Measurements from ENCODE around the gene ENTREP1.
A peak's percentile ranks its signal among the peaks of the same experiment; 100 is the strongest.

Gene ENTREP1

DNA sequence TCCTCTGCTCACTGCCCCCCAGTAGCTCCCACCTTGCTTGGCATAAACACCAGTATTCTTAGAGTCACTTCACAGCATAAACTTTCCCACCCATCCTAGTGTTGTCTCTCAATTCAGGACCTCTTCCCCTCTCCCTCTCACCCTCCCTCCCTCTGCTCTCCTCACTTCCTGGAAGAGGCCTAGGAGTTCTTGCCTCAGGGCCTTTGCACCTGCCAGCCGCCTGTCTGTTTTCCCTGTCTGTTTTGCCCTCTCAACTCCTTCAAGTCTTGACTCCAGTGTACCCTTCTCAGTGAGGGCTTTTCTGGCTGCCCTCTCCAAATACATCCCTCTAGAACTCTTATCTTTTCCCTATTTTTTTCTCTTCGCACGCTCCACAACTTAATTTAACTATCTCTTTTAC lies 86.2 kb downstream of the ENTREP1 start:
- Mint-ChIP-seq H3K4me3 (no peak overlapping the region), H3K27me3 (ENCODE audit: low read depth, poor library complexity) (peaks cover 15% of the 10 kb centered on the region), H3K4me1 (peaks cover 6% of the 10 kb centered on the region), H3K36me3 (ENCODE audit: low read depth) (no peaks in the 10 kb centered on the region), H3K27ac (no peak overlapping the region), H3K9me3 (no peaks in the 10 kb centered on the region)
- no peak for DNase-seq
- TF ChIP-seq, protein P1, sequence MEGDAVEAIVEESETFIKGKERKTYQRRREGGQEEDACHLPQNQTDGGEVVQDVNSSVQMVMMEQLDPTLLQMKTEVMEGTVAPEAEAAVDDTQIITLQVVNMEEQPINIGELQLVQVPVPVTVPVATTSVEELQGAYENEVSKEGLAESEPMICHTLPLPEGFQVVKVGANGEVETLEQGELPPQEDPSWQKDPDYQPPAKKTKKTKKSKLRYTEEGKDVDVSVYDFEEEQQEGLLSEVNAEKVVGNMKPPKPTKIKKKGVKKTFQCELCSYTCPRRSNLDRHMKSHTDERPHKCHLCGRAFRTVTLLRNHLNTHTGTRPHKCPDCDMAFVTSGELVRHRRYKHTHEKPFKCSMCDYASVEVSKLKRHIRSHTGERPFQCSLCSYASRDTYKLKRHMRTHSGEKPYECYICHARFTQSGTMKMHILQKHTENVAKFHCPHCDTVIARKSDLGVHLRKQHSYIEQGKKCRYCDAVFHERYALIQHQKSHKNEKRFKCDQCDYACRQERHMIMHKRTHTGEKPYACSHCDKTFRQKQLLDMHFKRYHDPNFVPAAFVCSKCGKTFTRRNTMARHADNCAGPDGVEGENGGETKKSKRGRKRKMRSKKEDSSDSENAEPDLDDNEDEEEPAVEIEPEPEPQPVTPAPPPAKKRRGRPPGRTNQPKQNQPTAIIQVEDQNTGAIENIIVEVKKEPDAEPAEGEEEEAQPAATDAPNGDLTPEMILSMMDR (IDR thresholded peaks at IDR 0.05), result no peak

DNA sequence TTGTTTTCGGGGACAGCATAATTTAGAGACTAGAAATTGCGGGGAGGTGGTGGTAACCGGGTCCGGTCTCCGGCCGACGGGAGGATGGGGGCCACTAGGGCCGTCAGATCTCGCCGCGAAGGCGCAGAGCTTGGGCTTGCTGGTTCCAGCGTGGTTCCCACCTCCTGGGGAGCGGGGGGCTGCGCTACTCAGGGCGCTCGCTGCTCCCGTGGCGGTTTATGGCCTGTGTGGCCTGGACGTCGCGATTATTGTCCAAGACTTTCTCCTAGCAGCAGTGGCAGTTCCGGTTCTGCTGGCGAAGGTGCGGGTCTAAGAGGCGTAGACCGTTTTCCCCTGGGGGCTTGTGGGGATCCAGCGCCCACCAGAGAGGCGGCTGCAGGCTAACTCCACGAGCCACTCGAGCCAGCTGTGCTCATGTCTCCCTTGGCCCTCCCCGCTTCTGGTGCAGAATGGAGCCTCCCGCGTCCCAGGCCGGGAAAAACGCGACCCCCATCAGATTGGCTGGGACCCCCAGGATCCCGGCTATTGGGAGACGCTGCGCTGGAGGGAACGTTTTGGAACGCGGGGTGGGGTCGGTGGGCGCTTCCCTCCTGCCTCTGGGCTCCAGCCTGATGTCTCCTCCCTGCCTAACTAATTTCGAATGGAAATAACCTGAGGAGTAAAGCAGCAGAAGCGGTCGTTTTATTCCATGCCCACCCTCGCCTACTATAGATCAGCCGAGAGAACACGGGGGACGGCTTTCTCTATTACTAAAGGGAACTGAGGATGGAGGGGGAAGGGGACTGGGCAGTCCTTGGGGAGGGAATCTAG lies 87.1 kb downstream of the ENTREP1 start:
- Mint-ChIP-seq H3K27ac (no peak overlapping the region), H3K4me3 (no peak overlapping the region), H3K36me3 (ENCODE audit: low read depth) (no peaks in the 10 kb centered on the region), H3K4me1 (peaks cover 6% of the 10 kb centered on the region), H3K27me3 (ENCODE audit: low read depth, poor library complexity) (peaks cover 15% of the 10 kb centered on the region), H3K9me3 (no peaks in the 10 kb centered on the region)
- no peak for DNase-seq
- TF ChIP-seq, protein P1 (IDR thresholded peaks at IDR 0.05), result no peak

DNA sequence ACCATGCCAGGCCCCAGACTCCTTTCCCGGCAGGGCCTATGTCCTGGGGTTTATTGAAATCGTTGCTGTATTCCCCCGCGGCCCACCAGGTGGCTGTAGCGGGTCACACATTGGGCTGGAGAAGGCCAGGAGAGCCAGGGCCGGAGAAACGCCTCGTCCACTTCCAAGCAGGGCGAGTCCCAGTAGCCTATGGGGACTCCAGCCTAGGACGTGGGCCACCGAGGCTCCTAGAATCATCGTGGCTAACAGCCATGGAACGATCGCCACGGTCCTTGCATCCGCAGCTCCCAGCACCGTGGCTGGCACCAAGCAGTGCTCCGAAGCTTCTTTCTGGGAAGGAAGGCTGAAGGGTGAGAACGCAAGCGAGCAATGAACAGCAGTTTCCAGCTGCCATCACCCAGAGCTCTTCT lies 87.7 kb downstream of the ENTREP1 start:
- H3K27me3 Mint-ChIP-seq (ENCODE audit: low read depth, poor library complexity), result peaks cover 15% of the 10 kb centered on the region
- no peak overlapping the region for H3K4me3 Mint-ChIP-seq
- peak; percentile 75 for DNase-seq
- H3K27ac Mint-ChIP-seq, result no peak overlapping the region
- H3K9me3 Mint-ChIP-seq, result no peaks in the 10 kb centered on the region
- peaks cover 6% of the 10 kb centered on the region for H3K4me1 Mint-ChIP-seq
- no peaks in the 10 kb centered on the region for H3K36me3 Mint-ChIP-seq (ENCODE audit: low read depth)
- TF ChIP-seq, protein P1 (IDR thresholded peaks at IDR 0.05), result peak; percentile 62

DNA sequence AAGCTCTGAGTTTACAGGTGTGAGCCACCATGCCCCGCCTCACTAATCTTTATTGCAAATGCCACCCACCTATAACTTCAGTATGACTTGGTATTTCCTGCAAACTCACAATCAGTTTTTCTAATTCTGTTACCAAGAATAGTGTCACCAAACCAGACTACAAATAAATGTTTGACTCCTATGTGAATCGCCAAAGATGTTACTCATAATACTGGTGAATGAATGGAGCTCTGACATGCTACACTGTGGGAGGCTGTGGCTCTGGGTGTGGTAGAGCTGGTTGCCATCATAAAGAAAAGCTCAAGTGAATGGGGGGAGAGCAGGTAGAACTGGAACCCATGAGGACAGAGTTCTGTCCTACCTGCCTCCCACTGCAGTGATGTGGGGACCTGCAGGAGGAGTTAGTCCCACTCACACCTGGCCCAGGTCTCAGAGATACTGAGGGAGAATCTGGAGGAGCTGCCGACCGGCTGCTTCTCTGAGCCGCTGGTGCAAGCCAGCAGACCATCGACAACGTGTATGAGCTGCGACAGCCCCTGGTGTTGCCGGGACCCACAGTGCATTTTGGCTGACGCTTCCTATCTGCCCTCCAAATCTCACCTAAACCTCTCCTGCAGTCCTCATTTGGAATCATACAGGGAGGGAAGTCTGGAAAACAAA lies 95.7 kb downstream of the ENTREP1 start:
- H3K27me3 Mint-ChIP-seq (ENCODE audit: low read depth, poor library complexity), result peaks cover 2% of the 10 kb centered on the region
- no peak overlapping the region for H3K4me3 Mint-ChIP-seq
- TF ChIP-seq, protein P1 (IDR thresholded peaks at IDR 0.05), result no peak
- H3K4me1 Mint-ChIP-seq, result peaks cover 9% of the 10 kb centered on the region
- H3K27ac Mint-ChIP-seq, result no peak overlapping the region
- H3K36me3 Mint-ChIP-seq (ENCODE audit: low read depth), result peaks cover 4% of the 10 kb centered on the region
- DNase-seq, result no peak
- peaks cover 23% of the 10 kb centered on the region for H3K9me3 Mint-ChIP-seq

DNA sequence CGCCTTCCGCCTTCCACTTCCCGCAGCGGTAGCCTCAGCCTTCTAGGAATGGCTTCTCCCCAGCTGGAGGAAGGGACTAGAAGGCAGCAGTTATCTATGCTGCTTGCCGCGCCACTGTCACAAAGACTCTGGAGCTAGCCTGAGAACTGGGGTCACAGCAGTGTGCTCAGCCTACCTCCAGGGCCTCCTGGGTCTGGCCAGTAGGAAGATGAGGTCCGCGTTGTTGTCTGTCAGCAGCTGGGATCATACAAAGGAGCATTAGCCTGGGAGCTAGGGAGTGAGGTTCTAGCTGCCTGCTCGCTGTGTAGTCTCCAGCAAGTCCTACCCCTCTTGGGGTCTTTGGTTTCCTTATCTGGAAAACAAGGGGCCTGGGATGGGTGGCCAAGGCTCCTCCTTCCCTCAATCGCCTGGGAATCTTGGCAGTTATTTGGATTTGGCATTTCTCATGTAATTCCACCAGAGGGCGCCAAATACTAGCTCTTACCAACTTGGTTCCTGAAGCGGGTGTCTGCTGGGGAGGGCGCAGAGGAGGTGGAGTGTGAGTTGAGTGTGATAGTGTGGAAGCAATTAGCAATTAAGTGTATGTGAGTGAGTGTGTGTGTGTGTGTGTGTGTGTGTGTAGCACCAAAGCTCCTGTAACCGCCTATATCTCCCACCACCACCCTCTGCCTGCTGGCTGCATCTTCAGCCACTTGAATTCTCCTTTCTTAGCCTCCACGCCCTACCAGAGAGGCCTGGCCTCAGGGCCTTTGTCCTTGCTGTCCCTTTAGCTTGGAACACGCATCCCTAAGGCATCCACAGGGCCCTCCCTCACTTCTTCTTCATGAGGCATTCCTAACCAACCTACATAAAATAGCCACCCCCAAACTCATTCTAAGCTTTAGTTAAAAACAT lies 97.1 kb downstream of the ENTREP1 start:
- peak; percentile 63 for DNase-seq
- H3K36me3 Mint-ChIP-seq (ENCODE audit: low read depth), result peaks cover 4% of the 10 kb centered on the region
- H3K27ac Mint-ChIP-seq, result no peak overlapping the region
- peaks cover 2% of the 10 kb centered on the region for H3K27me3 Mint-ChIP-seq (ENCODE audit: low read depth, poor library complexity)
- TF ChIP-seq, protein P1 (IDR thresholded peaks at IDR 0.05), result peak; percentile 74
- peaks cover 27% of the 10 kb centered on the region for H3K9me3 Mint-ChIP-seq
- peaks cover 9% of the 10 kb centered on the region for H3K4me1 Mint-ChIP-seq
- H3K4me3 Mint-ChIP-seq, result no peak overlapping the region
